Peyer's patch (tissue), 4 donors: ENCODE measurements around the gene LILRB2.

Experiments
- CTCF ChIP-seq, 6 experiments: fragments of 450-650 bp in 4 of 6; fragments of 200-600 bp in 2 of 6; sonication (generic) in 1 of 6; IDR thresholded peaks; one replicate each; pipeline ENCODE4 v1.5.1; 2017 to 2019; ENCODE audit warnings: antibody characterized with exemption in 6 of 6, mild to moderate bottlenecking in 3 of 6, moderate library complexity in 1 of 6
- POLR2A ChIP-seq, 2 donors: fragments of 450-650 bp; IDR thresholded peaks; one replicate each; pipeline ENCODE4 v1.5.1; 2017; ENCODE audit warnings: antibody characterized with exemption in 2 of 2, mild to moderate bottlenecking in 2 of 2, moderate library complexity in 2 of 2

- no peak for TF ChIP-seq CTCF (IDR thresholded peaks at IDR 0.05)
- TF ChIP-seq POLR2A (IDR thresholded peaks at IDR 0.05) = no peak
Observed at GRCh38 chr19:54325631-54326030, 44.7 kb upstream of the LILRB2 start.
